HG03196 (cell line): Measurements from ENCODE around the gene ANAPC5.
"Not testable (repeated sequence)": the region's sequence is repeated elsewhere in the genome, so short reads cannot be mapped to it uniquely, and the experiment has no call there.

Source experiments
- ATAC-seq: cut with Tn5 transposase; IDR thresholded peaks from one replicate; pipeline ENCODE4 v1.9.1; 2021; ENCODE audit not compliant: unreplicated experiment

Gene ANAPC5

DNA sequence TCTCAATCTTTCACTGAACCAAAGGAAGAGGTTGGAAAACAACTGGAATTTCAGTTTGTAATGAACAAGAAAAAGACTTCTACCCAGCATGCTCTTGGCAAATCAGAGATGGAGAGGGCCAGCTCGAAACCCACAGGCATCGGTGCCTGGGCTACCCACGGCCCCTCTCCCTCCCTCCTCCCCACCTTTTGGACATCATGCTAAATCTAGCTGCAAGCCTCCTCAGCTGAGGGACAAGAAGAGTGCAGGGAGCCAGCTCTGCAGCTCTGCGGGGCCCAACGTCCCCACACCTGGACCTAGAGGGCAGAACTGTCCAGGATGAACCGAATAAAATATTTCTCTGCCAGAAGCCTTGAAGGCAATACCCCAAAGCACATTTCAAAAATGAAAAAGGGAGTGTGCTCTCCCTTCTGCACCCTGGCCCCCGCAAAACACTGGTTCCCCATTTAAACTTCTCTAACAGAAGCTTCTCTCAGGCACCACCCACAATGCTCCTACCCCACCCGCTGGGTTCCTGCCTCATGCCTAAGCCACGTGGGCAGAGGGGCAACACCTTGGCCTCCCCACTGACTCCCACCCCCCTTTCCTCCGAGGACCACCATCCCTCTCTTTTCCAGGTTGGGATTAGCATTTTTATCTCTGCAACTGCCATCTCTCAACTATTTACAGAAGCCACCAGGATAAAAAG is 63.9 kb downstream of the ANAPC5 start:
- no peak for ATAC-seq

DNA sequence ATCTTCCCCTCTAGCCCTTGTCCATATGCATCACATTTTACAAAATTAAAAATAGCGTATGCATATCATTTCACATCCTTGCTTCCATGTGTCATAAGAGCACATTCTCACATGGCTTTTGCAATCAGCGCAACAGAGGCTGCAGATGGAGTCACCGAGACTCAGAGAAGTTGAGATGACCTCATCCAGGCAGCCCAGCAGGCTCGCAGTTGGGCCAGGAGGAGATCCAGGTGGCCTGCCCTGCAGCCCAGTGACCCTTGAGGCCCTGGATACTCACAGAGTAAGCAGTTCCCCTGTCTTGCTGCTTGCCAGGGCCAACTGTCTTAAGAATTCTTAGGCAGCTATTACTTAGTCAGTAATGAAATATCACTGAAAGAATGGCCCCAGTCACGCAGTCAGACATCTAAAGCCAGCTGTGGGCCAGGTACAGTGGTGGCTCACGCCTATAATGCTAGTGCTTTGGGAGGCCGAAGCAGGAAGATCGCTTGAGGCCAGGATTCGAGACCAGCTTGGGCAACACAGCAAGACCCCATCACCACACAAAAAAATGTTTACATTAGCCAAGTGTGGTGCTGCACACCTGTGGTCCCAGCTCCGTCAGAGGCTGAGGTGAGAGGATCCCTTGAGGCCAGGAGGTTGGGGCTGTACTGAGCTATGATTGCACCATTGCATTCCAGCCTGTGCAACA is 64.8 kb downstream of the ANAPC5 start:
- no peak for ATAC-seq

DNA sequence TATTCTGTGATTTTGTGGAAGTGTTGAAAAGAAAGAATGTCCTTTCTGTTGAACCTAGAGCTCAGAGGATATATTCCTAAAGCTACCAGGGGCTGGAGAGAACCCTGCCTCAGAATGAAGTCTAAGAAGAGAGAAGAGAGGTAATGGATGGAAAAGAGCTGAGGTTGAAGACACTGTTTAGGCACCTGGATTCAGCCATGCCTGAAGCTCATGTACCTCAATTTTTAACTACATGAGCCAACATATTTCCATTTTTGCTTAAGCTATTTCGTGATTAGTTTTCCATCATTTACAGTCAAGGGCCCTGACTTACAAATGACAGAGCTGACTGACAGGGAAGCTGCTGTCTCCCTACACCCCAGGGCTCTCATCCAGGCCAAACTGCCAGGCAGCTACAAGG is 66.4 kb downstream of the ANAPC5 start:
- ATAC-seq: no peak

DNA sequence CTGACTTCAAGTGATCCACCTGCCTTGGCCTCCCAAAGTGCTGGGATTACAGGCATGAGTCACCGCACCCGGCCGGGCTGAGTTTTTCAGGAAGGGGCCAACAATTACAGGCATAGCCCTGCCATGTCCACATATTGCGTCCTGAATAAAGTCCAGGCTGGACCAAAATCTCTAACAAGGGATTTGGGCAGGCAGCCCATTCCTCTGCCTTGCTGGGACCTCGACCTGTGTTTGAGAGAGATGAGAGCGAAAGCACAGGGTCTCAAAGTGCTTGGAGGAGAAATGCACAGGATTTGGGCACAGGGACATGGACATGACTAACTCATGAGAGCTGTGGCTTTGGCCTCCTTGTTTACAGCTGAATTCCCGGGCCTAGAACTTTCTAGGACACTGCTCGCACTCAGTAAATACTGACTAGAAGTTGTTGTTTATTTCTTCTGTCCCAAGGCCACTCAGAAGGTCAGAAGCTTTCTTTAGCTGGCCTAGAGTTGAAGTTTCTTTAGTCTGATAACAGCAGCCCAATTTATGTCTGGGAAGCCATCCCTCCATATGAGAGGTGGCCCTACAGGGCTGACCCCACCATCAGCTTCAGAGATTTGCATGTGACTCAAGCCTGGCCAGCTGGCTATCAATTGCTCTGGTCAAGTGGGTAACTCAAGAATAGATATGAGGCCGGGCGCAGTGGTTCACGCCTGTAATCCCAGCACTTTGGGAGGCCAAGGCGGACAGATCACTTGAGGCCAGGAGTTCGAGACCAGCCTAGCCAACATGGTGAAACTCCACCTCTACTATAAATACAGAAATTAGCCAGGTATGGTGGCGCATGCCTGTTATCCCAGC is 67.4 kb downstream of the ANAPC5 start:
- no peak for ATAC-seq

DNA sequence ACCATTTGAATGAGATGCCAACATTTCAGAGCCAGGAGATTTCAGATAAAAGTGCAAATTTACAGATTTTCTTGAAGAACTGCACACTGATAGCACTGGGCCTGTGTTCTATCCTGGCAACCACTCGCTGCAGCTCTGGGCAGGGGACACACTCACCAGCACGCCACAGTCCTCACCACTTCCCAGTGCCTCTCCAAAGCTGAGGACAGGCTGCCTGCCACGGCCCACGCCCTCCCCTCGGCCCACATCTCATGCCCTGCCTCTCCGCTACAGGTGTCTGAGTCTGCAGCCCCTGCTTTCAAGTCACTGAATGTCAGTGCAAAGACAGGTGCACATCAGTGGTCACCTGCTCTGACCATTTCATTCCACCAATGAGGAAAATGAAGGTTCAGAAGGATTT is 68.4 kb downstream of the ANAPC5 start:
- no peak for ATAC-seq

DNA sequence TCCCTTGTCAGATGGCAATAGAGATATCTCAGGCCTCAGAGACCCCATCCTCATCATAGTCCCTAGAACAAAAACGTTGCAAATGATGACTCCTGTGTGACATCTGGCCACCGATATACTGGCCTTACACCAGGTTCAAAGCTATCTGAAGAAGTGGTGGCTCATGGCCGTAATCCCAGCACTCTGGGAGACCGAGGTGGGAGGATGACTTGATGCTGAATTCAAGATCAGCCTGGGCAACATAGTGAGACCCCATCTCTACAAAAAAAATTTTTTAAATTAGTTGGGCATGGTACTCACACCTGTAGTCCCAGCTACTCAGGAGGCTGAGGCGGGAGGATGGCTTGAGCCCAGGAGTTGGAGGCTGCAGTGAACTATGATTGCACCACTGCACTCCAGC is 68.8 kb downstream of the ANAPC5 start:
- ATAC-seq: no peak

DNA sequence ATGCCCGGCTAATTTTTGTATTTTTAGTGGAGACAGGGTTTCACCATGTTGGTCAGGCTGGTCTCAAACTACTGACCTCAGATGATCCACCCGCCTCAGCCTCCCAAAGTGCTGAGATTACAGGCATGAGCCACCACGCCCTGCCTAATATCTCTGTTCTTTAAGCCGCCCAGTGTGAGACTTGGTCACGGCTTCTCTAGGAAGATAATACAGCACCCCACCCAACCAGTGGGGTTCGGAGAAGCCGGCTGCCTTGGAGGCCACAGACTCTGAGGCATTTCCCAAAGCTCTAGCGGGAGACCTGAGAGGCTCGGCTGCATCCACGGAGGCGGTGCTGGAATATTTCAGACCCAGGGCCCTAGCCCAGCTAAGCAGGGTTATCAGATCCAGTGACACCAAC is 69.3 kb downstream of the ANAPC5 start:
- ATAC-seq: not testable (repeated sequence)

DNA sequence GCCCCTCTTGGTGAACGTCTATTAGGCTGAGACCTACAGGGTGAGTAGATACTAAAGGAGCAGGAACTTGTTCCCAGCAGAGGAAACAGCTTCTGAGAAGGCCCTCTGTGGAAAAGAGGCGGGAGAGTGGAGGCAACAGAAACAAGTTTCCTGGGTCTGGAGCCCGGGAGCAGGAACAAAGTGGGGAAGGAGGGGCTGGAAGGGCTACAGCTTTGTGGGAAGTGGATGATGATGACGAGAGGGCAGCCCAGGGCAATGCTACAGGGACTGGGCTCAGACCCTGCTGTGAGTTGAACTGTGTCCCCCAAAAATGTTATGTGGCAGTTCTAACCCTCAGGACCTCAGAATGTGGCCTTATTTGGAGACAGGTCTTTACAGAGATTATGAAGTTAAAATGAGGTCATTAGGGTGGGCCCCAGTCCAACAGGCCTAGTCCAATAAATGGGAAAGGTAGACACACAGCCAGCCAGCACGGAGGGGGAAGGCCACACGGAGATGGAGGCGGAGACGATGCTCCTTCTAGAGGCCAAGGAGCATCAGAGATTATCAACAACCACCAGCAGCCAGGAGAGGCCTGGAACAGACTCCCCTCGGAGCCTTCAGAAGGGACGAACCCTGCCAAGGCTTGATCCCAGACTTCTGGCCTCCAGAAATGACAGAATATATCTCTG is 70.0 kb downstream of the ANAPC5 start:
- no peak for ATAC-seq

DNA sequence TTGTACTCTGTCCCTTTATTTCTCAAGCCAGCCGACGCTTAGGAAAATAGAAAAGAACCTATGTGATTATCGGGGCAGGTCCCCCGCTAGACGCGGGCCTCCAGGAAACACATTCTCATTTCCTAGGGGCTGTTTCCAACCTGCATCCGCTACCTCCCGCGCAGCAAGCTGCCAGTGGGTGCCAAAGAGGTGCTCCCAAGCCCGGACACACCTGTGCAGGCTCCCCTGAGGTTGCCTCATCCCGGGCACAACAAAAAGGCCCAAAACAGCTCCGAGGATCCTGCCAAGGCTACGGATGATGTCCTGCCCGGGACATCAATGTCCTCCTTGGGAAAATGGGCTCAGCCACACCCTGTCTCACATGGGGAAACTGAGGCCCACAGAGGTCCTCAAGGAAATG is 71.1 kb downstream of the ANAPC5 start:
- ATAC-seq: not testable (repeated sequence)

DNA sequence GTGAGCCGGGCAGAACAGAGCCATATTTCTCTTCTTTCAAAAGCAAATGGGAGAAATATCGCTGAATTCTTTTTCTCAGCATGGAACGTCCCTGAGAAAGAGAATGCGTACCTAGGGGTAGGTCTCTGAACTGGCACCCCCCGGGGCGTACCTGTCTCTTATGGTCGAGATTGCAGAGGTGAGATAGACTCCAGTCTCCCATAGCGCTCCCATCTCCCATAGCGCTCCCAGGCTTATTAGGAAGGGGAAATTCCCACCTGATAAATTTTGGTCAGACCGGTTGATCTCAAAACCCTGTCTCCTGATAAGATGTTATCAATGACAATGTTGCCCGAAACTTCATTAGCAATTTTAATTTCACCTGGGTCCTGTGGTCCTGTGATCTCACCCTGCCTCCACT is 71.7 kb downstream of the ANAPC5 start:
- ATAC-seq: not testable (repeated sequence)

DNA sequence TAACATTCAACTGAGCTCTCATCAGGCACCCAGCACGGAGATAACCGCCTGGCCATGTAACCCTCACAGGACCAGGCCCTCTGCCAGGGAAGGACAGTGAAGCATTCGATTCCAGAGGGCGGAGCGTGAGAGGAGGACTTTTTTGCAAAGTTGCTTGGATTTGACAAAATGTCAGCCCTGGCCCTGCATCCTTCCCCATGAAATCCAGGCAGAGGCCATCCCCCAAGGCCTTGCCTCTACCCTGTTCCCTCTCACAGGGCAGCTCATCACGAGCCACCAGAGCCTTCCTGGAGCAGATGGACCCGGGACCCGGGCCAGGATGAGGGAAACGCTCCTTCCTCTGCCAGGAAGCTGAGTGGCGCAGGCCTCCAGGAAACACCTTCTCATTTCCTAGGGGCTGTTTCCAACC is 72.7 kb downstream of the ANAPC5 start:
- ATAC-seq: no peak

DNA sequence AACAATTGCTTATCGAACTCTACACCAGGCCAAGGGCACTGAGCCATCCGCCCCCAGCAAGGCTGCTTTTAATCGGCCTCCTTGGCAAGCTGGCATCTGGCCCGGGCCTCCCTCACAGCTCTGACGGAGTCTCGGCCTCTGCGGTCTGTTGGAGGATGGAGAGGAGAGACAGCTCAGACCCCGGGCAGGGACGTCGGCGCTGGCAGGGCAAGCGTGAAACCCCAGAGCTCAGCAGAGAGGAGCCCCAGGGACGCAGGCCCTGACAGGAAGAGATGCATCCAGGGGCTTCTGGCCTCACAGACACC is 73.2 kb downstream of the ANAPC5 start:
- no peak for ATAC-seq

DNA sequence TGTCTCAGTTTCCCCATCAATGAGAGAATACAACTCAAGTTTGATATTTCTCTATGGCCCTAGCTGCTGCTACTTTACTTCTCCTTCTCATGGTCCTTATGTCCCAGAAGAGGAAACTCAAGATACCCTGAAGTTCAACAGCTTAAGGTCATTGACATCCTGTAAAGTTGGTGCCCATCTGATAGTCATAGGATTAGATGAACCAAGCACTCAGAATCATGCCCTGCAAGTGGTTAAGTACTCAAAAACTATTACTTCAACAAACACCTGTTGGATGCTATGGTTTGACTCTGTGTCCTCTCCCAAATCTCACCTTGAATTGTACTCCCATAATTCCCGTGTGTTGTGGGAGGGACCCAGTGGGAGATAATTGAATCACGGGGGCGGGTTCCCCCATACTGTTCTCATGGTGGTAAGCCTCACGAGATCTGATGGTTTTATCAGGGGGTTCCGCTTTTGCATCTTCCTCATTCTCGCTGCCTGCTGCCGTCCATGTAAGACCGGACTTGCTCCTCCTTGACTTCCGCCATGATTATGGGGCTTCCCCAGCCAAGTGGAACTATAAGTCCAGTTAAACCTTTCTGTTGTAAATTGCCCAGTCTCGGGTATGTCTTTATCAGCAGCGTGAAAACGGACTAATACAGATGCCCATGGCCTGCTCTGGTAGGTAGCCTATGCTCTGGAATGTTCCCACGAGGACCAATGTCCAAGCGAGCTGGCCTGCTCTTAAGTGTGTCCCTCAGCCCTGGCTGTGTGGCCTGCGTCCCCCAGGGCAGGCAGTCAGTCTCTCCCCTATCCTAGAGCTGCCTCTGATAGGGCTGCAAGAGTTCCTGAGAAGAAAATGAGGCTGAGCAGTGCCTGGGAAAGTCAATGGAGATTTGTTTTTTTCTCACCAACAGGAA is 73.8 kb downstream of the ANAPC5 start:
- ATAC-seq: no peak

DNA sequence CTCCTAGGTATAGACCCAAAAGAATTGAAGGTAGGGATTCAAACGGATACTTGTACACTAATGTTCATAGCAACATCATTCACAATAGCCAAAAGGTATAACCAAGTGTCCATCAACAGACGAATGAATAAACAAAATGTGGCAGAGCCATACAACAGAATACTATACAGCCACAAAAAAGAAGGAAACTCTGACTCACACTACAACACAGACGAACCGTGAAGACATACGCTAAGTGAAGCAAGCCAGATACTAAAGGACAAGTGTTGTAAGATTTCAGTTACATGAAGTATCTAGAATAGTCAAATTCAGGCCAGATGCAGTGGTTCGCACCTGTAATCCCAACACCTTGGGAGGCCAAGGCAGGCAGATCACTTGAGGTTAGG is 74.8 kb downstream of the ANAPC5 start:
- no peak for ATAC-seq

DNA sequence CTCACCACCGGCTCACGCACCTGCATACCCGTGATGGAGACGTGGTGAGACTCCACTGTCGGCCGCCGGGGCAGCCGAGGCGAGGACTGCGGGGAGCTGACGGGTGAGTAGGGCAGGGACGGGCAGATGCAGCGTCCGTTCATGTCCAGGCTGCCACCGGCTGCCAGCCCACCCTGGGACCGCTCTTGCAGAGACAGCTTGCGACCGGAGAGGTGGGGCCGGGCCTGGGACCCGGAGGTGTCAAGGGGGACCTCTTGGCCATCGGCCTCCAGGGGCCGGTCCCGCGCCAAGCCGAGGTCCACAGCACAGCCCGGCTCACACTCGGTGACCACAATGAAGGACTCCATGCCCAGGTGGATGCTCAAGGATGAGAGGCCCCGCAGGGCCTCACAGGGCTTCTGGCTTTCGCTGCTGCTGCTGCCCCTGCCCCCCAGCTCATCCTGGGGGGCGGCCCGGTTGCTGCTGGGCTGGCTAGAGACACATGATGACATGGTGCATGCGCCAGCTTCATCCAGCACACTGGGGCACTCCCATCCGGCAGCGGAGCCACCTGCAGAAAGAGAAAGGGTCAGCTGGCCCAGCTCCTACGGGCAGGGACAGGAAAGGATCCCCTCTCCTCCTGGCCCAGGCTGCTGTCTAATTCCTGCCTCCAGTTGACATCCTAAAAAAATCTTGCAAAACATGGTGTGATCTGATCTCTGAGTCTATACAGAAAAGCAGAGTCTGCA is 78.0 kb downstream of the ANAPC5 start:
- ATAC-seq: no peak

DNA sequence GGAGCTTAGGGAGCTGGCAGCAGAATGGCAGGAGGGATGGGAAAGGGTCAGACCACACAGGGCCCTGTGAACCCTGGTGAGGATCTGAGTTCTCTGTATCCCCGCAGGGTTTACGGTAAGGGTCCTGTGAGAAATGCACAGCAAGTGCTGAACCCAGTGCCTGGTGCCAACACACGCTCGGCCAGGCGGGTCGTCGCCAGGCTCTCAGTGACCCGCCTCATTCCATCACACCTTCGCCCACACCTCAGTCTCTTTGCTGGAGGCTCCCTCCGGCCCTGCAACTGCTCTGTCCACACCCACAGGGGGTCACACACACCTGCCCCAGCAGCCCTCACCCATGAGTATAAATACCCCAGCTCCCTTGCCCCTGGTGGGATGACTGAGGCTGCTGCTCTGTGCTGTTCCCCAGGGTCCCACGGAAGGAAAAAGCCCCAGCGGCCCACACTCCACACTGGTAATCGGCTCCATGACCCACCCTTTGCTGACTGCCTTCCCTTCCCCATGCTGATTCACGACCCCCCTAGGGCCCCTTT is 78.8 kb downstream of the ANAPC5 start:
- ATAC-seq: no peak

DNA sequence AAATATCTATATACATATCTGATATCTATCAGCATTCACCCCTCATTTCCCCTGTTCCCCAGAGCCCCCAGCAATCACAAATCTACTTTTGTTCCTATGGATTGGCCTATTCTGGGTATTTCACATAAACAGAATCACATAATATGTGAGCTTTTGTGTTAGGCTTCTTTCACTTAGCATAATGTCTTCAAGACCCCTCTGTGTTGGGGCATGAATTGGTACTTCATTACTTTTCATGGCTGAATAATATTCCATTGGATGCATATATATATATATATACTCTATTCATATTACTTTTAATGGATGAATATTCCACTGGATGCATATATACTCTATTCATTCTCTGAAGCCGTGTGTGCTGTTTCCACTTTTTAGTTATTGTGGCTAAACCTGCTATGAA is 84.4 kb downstream of the ANAPC5 start:
- ATAC-seq: no peak

DNA sequence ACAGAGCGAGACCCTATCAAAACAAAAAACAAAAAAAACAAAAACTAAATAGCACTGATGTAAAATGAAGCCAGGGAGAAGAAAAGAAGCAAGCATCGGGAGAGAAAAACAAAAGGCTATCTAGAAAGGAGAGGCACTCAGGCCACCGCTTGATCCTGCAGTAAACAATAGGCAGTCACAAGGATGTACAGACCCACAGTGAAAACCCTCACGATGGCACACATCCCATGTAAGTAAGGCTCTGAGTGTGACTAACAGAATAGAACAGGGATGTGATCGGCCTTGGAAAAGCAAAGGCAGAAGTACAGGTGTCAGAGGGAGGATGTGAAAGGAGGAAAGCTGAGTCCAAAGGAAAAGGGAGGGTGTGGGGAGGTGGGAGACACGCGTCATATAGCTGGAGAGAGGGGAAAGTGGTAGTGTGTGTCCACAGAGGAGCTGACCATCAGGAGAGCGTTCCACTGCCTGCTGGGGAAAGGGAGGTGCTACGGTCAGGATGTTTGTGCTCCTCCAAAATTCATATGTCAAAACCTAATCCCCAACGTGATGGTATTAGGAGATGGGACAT is 87.2 kb downstream of the ANAPC5 start:
- ATAC-seq: no peak

DNA sequence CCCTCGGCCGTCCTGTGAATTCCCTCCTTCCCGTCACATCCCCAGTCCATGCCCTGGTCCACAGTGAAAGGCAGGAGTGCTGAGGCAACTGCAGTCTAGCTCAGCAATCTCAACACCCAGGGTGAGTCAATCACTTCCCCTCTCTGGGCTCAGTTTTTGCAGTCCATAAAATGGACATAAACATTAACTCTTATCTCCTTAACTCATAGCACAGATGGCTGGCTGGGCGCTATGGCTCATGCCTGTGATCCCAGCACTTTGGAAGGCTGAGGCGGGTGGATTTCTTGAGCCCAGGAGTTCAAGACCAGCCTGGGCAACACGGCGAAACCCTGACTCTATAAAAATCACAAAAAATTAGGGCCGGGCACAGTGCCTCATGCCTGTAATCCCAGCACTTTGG is 88.1 kb downstream of the ANAPC5 start:
- no peak for ATAC-seq
